H1 (cell line): ENCODE measurements around the gene KCNT1.

Source experiments
- ATF2 ChIP-seq: IDR thresholded peaks from 2 replicates; pipeline ENCODE4 v1.6.1; 2012; ENCODE audit warnings: low read length, inconsistent platforms
- CREB1 ChIP-seq: IDR thresholded peaks from 2 replicates; pipeline ENCODE4 v1.6.1; 2012; ENCODE audit warnings: inconsistent platforms
- CTCF ChIP-seq, 3 experiments: IDR thresholded peaks; 1 replicate in 2 of 3; 2 replicates in 1 of 3; pipeline versions ENCODE4 v1.5.1 to v1.6.1; 2011; ENCODE audit warnings: low read length in 3 of 3, mild to moderate bottlenecking in 3 of 3, inconsistent platforms in 2 of 3, low read depth in 1 of 3, moderate library complexity in 1 of 3; ENCODE audit not compliant: insufficient read depth in 1 of 3; ENCODE audit errors: control extremely low read depth in 1 of 3
- EZH2 ChIP-seq: fragments of 200-600 bp; sonication (generic); IDR thresholded peaks from 2 replicates; pipeline ENCODE4 v1.7.1; 2012; ENCODE audit warnings: low read depth, mild to moderate bottlenecking, moderate library complexity, low read length, inconsistent platforms; ENCODE audit not compliant: severe bottlenecking
- JUN ChIP-seq: IDR thresholded peaks from 2 replicates; pipeline ENCODE4 v1.6.1; 2011; ENCODE audit warnings: low read depth, mild to moderate bottlenecking, improper control_type of control experiment, low read length
- MAX ChIP-seq: IDR thresholded peaks from 2 replicates; pipeline ENCODE4 v1.6.1; 2012; ENCODE audit warnings: inconsistent platforms
- NRF1 ChIP-seq: IDR thresholded peaks from 2 replicates; pipeline ENCODE4 v1.6.1; 2011; ENCODE audit warnings: mild to moderate bottlenecking, low read depth, low read length, improper control_type of control experiment
- POLR2AphosphoS5 ChIP-seq: IDR thresholded peaks from 2 replicates; pipeline ENCODE4 v1.6.1; 2011; ENCODE audit warnings: low read depth, low read length
- RNF2 ChIP-seq: fragments of 200-900, 300-1000 bp; sonication (generic); IDR thresholded peaks from 2 replicates; pipeline ENCODE4 v1.7.1; 2016; ENCODE audit warnings: borderline replicate concordance, low read depth, mild to moderate bottlenecking, antibody characterized with exemption, low read length; ENCODE audit not compliant: poor library complexity, severe bottlenecking; ENCODE audit errors: missing control alignments
- SAP30 ChIP-seq: fragments of 300-600 bp; sonication (generic); IDR thresholded peaks from 2 replicates; pipeline ENCODE4 v1.7.1; 2012; ENCODE audit warnings: low read length, moderate library complexity, mild to moderate bottlenecking, inconsistent platforms; ENCODE audit not compliant: insufficient read depth, insufficient replicate concordance
- SUZ12 ChIP-seq: fragments of 200-600 bp; sonication (generic); IDR thresholded peaks from 2 replicates; pipeline ENCODE4 v1.6.1; 2012; ENCODE audit warnings: mild to moderate bottlenecking, inconsistent platforms, low read length, moderate library complexity, mixed read lengths
- TAF1 ChIP-seq: IDR thresholded peaks from 2 replicates; pipeline ENCODE4 v1.6.1; 2011; ENCODE audit warnings: mild to moderate bottlenecking, low read depth, low read length
- TAF7 ChIP-seq: optimal IDR thresholded peaks from 2 replicates; pipeline ENCODE3; 2011; ENCODE audit warnings: low read depth, mild to moderate bottlenecking, inconsistent platforms, low read length, moderate library complexity, borderline replicate concordance
- TCF12 ChIP-seq: IDR thresholded peaks from 2 replicates; pipeline ENCODE4 v1.6.1; 2011; ENCODE audit warnings: low read depth, mild to moderate bottlenecking, low read length

GRCh38 chr9:135761150-135761844 is 59.3 kb downstream of the KCNT1 start:
- TF ChIP-seq TAF1, result no peak
- no peak for TF ChIP-seq CTCF (IDR thresholded peaks at IDR 0.05; ENCODE audit: control extremely low read depth in 1 of 3, insufficient read depth in 1 of 3, low read depth in 1 of 3, low read length in 3 of 3)
- no peak for TF ChIP-seq TAF7
- no peak for TF ChIP-seq POLR2AphosphoS5
- no peak for TF ChIP-seq SUZ12
- no peak for TF ChIP-seq NRF1
- TF ChIP-seq MAX, result no peak
- TF ChIP-seq JUN, result no peak
- TF ChIP-seq TCF12, result no peak
- no peak for TF ChIP-seq RNF2
- no peak for TF ChIP-seq ATF2
- no peak for TF ChIP-seq SAP30
- TF ChIP-seq CREB1, result no peak
- no peak for TF ChIP-seq EZH2
